Gastrocnemius medialis (tissue), 4 donors: Measurements from ENCODE around the gene SLC22A4.

Source experiments
- CTCF ChIP-seq, 5 experiments: fragments of 450-650 bp in 3 of 5; fragments of 200-600 bp in 2 of 5; sonication (generic) in 2 of 5; IDR thresholded peaks in 4 of 5; conservative IDR thresholded peaks in 1 of 5; 1 replicate in 4 of 5; 2 replicates in 1 of 5; pipeline ENCODE4 v1.5.1; 2016 to 2019; ENCODE audit warnings: antibody characterized with exemption in 5 of 5, mild to moderate bottlenecking in 3 of 5, moderate library complexity in 3 of 5
- POLR2A ChIP-seq, 2 donors: fragments of 450-650 bp; IDR thresholded peaks; one replicate each; pipeline ENCODE4 v1.6.1; 2017; ENCODE audit warnings: antibody characterized with exemption in 2 of 2, mild to moderate bottlenecking in 2 of 2, moderate library complexity in 2 of 2

- TF ChIP-seq POLR2A (IDR thresholded peaks at IDR 0.05) (no peak), CTCF (IDR thresholded peaks at IDR 0.05 in 4 of 5, conservative IDR thresholded peaks at IDR 0.05 in 1 of 5) (no peak)
Observed at GRCh38 chr5:132245593-132245992, 48.6 kb upstream of the SLC22A4 start.
